Forelimb muscle (tissue), 1 donor: Measurements from ENCODE around the gene CCR7. TPM values are rescaled to one million over a fixed set of nuclear protein-coding genes. Genes with fewer than 3 reads are reported as not detected.
"Not testable (repeated sequence)": the region's sequence is repeated elsewhere in the genome, so short reads cannot be mapped to it uniquely, and the experiment has no call there.

Experiments used
- DNase-seq: peaks from one replicate; pipeline ENCODE4 v3.0.0-alpha.2; 2013; ENCODE audit warnings: low read depth
- polyA plus RNA-seq: library from polyadenylated mRNA; unstranded; fragments of 120-200 nt; gene quantifications from one replicate; pipeline ENCODE4 v1.2.1, GENCODE V29; 2013; ENCODE audit not compliant: insufficient read length

CCR7 gene
- polyA plus RNA-seq, 1 donor, result 0.39 TPM

GRCh38 chr17:40597556-40598300 lies 32.5 kb upstream of the CCR7 start:
- DNase-seq, result no peak

DNA sequence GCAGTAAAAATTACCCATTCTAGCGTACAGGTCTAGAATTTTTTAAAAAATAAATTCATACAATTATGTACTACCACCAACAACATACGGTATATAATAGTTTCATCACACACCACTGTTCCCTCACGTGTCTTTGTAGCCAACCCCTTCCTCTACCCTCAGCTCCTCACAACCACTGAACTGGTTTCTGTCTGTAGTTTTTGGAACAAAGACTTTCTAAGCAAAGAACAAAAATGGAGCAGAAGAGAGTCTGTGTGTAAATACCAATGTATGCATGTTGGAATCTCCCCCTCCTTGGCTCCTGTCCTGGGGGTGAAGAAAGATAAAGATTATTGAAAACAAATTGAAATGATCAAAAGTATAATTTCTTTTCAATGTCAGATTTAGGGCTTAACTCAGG lies 31.9 kb upstream of the CCR7 start:
- no peak for DNase-seq

- DNase-seq, result no peak
These were observed 31.1 kb upstream of the CCR7 start for GRCh38 chr17:40596261-40596919.

DNA sequence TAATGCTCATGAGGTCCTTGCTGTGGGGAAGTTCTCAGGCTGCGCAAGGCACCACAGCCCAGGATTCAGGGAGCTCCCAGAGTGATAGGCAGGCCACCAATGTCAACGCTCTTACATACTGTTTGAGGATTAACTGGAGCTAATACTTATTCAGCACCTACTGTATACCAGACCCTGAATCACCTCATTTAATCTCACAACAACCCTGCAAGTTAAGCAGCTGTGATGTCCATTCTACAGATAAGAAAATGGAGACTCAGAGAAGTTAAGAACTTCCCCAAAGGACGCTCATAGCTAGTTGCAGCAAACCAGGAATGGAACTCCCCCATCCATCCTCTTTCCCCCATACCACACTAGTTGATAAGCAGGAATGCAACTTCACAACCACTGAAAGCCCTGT lies 25.5 kb upstream of the CCR7 start:
- no peak for DNase-seq

- no peak for DNase-seq
These were observed 23.3 kb upstream of the CCR7 start for GRCh38 chr17:40588552-40588951.

GRCh38 chr17:40586264-40586663 lies 21.0 kb upstream of the CCR7 start:
- DNase-seq, result not testable (repeated sequence)

- DNase-seq, result not testable (repeated sequence)
These were observed 19.7 kb upstream of the CCR7 start for GRCh38 chr17:40584950-40585349.

DNA sequence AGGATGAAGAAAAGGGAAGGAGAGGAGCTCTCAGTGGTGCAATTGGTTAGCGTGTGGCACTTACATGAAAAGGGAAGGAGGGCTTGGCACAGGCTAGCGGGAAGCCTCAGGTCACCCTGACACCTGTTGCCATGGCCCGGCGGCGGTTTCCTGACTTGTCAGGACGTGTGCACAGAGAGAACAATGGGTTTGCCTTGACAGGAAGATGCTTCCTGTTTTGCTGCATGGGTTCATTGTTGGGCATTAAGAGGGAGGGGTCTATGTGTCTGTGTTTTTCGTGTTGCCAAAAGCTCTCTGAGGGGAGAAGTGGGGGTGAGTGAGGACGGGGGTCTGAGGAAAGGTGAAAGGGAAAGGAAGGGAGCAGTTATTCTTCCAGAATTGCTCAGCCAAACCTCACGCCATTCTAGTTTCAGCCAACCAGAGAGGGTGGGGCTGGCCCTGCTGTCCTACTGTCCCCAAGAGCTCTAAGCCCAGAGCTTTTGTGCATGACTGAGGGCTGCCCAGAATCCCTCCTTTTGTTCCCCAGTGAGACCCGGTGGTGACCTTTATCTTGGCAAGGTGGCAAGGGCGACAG lies 17.1 kb upstream of the CCR7 start:
- DNase-seq, result no peak

DNA sequence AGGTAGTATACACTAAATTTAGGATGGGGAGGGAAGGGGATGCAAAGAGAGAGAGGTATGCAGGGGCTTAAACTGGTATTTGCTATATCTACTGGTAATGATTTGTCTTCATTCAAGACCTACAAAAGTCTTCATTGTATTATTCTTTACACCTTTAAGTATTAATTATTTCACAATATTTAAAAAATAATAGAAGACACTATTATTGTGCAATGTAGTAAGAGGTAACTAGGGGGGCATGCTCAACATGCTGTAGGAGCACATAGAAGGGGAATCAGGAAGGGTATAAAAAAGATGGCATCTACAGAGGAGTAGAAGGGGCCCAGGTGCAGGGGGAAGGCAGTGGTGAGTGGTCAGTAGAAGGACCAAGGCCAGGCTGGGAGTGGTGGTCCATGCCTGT lies 14.9 kb upstream of the CCR7 start:
- DNase-seq, result no peak

GRCh38 chr17:40579471-40579870 lies 14.2 kb upstream of the CCR7 start:
- no peak for DNase-seq

DNA sequence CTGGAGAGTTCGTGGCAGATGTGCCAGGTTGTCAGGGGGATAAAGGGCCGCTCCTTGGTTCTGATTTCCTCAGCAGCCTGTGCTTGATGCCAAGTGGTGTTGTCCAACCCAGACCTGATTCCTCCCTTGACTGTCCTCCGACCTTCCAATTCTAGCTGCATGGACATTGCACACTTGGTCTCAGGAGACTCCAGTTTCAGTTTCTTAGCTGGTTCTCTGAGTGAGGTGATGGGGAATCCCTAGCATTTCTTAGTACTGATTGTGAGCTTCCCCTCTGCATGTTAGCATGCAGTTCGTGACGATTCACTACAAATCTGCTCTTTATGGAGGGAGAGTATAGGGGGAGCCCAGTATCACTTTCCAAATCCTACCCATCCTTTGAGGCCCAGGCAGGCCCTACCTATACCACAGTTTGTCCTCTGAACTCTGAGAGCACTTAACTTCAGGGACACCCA lies 12.4 kb upstream of the CCR7 start:
- DNase-seq, result no peak

- no peak for DNase-seq
These were observed 11.0 kb upstream of the CCR7 start for GRCh38 chr17:40576113-40576740.

- no peak for DNase-seq
These were observed 9.0 kb upstream of the CCR7 start for GRCh38 chr17:40574292-40574691.

DNA sequence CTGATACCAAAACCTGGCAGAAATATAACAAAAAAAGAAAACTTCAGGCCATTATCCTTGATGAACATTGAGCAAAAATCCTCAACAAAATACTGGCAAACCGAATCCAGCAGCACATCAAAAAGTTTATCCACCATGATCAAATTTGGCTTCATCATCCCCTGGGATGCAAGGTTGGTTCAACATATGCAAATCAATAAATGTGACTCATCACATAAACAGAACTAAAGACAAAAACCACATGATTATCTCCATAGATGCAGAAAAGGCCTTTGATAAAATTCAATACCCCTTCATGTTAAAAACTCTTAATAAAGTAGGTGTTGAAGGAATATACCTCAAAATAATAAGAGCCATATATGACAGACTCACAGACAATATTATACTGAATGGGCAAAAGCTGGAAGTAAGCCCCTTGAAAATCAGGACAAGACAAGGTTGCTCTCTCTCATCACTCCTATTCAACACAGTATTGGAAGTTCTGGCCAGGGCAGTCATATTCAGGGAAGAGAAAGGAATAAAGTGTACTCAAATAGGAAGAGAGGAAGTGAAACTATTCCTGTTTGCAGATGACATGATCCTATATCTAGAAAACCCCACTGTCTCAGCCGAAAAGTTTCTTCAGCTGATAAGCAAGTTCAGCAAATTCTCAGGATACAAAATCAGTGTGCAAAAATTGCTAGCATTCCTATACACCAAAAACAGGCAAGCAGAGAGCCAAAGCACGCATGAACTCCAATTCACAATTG lies 7.1 kb upstream of the CCR7 start:
- DNase-seq, result not testable (repeated sequence)

DNA sequence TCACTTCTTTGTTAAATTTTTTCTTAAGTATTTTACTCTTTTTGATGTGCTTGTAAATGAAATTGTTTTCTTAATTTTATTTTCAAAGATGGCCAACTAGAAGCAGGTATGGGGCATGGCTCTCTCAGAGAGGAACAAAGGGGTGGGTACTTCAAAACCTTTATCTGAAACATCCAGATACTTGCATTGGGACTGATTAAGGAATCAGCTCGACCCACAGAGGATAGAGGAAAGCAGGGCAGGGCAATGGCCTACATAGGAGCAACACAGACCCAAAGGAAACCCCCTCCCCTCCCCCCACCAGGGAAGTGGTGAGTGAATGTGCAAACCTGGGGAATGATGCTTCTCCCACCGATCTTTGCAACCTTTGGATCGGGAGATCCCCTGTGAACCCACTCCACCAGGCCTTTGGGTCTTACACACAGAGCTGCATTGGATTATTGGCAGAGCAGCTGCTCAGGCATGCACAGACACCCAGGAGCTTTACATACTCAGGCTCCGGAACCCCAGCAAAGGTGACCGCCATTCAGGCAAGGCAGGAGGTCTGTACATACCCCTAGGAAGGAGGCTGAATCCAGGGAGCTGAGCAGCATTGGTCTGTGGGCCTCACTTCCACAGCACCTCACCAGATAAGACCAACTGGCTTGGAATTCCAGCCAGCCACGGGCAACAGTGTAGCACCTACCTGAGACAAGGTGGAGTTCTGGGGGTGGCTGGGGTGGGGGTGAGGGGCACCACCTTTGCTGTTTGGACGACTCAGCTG lies 3.0 kb upstream of the CCR7 start:
- DNase-seq, result no peak

- DNase-seq, result no peak
These were observed 2.1 kb upstream of the CCR7 start for GRCh38 chr17:40567377-40567776.

DNA sequence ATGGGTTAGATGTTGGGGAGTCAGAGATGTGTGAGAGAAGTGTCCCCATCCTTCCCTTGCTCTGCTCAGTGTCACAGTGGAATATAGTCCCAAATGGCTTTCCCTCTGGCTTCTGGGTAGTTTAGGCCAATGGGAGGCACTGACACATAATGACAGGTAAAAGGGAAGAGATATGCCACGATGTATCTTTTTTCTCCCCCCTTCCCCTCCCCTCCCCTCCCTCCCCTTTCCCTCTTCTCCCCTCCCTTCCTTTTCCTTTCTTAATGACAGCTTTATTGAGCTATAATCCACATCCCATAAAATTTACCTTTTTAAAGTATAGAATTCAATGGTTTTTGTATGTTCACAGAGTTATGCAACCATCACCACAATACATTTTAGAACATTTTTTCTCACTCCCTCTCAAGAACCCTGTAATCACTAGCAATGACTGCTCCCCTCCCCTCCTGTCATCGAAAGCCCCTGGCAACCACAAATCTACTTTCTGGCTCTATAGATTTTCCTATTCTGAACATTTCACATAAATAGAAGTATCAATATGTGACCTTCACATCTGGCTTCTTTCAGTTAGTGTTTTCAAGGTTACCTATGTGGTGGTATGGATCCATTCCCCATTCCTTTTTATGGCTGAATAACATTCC lies 617 bp upstream of the CCR7 start:
- DNase-seq, result no peak

- DNase-seq, result no peak
These were observed 933 bp downstream of the CCR7 start for GRCh38 chr17:40564195-40564882.

DNA sequence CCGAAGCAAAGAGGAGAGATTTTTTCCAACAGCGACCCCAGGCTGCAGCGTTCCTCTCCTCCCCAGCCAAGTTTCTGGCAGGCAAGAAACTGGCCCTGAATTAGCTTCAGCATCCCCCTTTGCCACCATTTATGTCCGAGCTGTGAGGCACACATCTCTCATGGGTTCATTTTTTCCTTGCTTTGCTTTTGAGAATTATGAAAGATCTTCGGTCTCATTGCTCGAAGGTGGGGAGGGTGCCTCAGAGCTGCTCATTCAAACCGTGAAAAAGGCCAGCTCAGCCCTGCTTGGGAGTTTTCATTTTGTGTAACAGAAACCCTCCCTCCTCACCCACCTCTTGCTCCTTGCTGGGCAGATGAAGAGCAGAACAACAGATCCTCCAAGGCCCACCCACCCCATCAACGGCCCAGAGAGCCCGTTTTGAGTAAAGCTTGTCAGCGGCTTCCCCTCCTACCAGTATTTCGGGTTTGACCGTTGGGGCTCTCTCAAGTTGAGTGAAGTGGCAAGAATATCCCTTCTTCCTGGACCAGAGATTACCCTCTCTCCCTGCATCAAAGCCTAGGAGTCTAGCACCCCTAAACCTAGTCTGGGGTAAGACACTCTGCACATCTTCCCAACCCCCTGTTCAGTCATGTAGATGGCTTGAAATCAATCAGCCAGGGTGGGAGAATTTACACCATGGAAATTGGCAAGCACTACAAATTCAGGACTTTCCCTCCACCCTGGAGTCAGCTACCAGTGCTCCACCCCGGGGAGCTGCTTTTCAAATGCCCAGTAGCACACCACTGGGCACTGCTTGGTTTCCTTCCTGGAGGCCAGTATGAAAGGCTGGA lies 1.8 kb downstream of the CCR7 start:
- DNase-seq, result no peak
